ENCODE results near the gene ZFP37.
"Not testable (repeated sequence)": the region's sequence is repeated elsewhere in the genome, so short reads cannot be mapped to it uniquely, and the experiment has no call there.

Gene ZFP37

DNA sequence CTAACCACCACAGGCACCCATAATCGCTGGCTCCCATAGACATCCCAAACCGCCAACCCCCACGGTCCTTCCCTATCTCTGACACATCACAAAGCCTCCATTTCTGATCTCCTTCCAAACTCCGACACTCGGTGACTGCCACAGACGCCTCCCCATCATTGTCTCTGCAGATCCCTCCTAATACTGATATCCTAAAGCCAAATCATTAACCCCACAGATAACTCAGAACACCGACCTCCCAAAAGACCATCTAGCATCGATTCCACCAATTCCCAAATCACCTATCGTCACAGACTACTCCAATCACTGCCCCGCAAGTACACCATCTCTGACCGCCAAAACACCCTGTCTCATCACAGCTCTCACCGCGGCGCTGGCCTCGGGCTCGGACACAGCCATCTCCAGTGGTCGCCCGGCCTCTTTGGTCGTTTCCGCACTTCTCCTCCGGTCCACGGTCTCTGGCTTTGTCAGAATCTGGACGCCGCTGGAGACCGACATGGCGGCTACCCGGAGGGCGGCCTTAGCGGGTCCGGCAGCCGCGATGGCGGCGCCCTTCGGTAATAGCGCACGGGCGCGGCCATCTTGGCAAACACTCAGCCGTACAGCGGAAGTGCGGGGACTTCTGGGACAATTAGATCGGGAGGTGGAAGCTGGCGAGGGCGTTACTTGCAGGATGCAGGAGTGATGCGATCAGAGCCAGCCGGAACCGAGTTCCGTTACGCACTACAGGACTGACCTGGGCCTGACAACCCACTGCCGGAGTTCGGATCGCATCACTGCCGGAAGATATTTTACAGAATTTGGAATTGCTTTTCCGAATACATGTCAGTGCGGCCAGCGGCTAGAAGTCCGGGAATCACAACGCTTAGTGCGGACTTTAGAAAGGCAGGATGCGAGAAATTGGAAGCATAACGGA, at the start of gene ZFP37:
Gene ZFP37 (minus strand): TSS at position 534 of the 916 bp plus-strand sequence. CDS start 36 bp downstream, at position 498.
- DNase-seq, result peak; percentile 86 to 94

DNA sequence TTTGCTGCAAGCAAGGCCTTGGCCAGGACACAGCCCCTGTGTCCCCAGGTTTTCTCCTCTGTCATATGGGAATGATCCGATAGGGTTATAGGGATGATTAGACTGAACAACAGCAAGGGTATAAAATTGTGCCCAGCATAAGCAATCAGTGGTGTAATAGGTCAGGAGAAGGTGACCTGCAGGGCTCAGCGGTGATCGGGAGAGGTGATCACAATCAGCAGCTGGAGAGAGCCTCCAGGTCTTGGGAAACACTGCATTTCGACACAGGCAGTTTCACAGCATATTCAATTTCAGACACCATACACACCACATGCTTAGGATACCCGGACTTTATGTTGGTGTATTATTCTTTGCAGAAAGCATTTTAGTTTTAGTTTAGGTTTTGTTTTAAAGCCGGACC, 48.8 kb upstream of the ZFP37 start:
- not testable (repeated sequence) for DNase-seq

DNA sequence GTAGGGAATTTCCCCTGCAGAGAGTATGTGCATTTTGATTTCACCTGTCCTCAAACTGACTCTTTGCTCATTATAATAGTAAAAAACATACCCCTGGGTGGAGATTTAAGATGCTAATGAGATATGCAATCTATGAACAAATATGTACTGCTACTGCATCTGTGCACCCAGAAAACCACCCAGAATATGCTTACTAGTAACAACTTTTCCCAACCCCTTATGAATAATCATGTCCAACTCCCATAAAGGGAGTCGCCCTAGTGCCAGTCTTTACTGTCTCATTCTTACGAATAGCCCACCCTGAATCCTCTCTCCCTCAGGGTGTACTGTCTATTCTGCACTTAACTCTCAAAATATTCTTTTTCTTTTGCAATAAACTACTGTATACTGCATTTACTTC, 39.0 kb upstream of the ZFP37 start:
- no peak for DNase-seq

DNA sequence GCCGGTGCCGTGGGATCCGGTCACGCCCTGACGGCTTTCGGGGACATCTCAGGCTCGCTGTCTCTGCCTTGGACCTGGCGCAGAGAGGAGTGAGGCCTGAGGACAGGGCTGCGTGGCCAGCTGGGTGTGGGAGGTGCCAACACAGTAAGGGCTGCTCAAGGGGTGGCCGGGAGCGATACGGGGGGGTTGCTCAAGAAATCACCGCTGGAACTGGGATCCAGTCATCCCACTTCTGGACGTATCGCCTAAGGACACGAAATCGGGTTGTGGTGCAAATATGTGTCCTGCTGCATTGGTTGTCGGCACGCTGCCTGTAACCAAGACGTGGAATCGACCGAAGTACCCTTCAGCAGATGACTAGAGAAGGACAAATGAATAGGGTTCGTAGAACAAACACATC, 33.4 kb upstream of the ZFP37 start:
- DNase-seq, result not testable (repeated sequence)

DNA sequence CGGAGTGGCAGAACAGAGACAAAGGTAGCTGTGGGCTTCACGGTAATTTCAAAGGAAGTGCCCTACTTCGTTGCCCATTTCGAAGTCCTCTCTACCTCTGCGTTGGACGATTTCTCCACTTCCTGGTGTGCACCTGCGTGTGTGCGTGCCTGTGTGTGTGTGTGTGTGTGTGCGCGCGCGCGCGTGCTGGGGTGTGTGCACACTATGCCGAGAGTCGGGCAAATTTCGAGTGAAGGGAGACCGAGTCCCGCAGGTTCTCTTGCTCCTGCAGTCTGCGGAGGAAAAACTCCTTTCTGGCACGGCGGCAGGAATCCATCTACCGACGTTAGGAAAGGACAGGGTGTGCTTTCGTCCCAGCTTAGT, 32.6 kb upstream of the ZFP37 start:
- not testable (repeated sequence) for DNase-seq

DNA sequence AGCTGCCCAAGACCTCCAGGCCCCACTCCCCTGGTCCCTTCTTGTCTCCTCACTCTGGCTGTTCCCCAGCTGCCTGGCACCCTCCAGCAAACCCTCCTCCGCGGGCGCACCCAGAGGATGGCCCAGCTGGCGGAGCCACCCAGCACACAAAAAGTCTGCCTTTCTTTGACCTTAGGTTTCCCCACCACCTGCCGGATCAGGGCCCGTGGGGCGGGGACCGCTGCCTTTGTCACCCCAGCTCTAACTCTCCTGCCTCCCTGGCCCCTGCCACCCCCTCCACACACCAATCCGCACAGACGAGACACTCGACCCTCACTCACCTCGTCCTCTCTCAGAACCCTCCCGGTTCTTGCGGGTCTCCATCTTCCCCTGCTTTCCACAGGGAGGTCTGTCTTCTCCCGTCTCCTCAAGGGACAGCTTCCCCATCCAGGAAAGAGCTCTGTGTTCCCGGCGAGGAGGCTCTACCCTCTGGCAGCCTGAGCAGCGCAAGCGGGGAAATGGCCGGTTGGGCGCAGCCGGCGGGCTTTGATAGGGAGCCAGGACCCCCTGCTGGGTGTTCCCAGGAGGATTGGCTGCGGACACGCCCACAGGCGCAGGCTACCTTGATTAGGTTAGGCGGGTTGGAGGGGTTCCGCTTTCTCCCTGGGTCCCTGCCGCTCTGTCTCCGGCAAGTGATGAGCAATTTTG, 32.1 kb upstream of the ZFP37 start:
- DNase-seq, result not testable (repeated sequence)

DNA sequence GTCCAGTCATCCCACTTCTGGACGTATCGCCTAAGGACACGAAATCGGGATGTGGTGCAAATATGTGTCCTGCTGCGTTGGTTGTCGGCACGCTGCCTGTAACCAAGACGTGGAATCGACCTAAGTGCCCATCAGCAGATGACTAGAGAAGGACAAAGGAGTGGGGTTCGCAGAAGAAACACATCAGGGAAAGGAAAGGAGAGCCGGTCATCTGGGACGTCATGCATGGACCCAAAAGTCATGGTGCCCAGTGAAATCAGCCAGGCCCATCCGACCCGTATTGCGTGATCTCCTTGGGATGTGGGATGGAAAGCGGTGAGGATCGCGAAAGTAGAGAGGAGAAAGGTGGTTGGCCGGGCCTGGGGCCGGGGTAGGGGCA, 6.4 kb upstream of the ZFP37 start:
- DNase-seq, result not testable (repeated sequence)

DNA sequence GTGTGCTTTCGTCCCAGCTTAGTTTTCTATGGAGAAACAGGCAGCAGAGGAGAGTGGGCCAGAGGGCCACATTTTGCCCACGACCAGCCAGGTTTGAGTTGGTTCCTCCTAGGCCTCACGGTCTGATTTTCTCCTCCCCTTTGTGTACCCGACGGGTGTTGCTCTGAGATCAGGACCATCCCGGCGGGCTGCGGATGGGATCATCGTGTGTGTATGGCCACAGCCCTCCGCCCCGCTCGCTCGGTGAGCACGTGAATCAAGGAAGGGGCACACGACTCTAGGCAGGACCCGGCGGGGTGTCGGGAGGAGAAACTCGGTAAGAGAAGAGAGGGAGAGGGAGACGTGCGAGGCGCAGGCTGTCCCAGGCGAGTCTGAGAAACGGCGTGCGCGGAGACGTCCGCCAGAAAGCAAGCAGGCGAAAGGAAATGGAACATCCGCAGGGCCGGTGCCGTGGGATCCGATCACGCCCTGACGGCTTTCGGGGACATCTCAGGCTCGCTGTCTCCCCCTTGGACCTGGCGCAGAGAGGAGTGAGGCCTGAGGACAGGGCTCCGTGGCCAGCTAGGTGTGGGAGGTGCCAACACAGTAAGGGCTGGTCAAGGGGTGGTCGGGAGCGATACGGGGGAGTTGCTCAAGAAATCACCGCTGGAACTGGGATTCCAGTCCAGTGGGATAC, 5.9 kb upstream of the ZFP37 start:
- DNase-seq, result not testable (repeated sequence)

DNA sequence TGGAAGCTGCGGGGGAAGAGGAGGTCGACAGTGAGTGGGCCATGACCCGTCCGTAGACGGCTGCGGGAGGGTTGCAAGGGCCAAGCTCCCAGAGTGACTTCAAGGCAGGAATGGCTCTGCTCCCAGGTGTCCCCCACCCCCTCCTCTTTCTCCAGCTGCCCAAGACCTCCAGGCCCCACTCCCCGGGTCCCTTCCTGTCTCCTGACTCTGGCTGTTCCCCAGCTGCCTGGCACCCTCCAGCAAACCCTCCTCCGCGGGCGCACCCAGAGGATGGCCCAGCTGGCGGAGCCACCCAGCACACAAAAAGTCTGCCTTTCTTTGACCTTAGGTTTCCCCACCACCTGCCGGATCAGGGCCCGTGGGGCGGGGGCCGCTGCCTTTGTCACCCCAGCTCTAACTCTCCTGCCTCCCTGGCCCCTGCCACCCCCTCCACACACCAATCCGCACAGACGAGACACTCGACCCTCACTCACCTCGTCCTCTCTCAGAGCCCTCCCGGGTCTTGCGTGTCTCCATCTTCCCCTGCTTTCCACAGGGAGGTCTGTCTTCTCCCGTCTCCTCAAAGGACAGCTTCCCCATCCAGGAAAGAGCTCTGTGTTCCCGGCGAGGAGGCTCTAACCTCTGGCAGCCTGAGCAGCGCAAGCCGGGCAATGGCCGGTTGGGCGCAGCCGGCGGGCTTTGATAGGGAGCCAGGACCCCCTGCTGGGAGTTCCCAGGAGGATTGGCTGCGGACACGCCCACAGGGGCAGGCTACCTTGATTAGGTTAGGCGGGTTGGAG, 4.7 kb upstream of the ZFP37 start:
- not testable (repeated sequence) for DNase-seq

DNA sequence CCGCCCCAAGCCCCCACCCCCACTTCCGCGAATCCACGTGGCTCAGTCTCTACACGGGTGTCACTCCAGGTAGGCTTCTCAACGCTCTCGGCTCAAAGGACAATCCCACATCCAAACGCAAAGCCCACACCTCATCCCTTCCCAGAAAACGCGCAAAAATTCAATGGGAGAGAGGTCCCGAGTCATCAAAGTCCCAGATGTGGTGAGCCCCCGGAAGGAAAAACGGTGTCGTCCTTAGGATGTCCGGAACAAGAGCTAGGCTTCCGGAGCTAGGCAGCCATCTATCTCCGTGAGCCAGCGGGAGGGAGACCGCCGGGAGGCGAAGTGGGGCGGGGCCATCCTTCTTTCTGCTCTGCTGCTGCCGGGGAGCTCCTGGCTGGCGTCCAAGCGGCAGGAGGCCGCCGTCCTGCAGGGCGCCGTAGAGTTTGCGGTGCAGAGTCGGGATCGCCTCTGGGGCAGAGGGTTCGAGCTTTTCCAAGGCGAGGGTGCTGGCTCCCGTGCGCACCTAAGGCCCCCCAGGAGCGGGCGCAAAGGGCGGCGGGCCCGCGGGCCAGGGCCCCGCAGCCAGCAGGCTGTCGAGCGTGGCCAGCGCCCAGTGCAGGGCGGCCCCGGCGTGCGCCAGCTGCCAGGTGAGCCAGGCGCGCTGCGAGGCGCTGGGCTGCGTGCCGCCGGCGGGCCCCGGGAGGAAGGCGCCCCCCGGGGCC, 3.2 kb upstream of the ZFP37 start:
- DNase-seq, result peak in 1 of 2 experiments; percentile 32

DNA sequence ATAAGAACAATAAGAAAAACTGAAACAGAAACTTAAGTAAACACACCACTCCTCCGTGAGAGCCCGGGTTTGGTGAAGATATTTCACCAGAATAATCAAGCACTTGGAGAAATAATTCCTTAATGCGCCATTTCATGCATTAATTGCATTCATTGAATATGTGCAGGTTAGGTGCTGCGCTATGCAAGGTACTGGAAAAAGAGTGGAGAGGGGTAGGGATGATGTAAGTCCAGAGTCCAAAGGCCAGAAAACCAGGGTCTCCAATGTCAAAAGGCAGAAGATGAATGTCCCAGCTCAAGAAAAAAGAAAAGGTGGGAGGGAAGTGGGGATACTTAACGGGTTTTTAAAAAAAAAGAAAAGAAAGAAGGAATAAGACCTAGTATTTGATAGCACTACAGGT, 669 bp upstream of the ZFP37 start:
- DNase-seq, result no peak

DNA sequence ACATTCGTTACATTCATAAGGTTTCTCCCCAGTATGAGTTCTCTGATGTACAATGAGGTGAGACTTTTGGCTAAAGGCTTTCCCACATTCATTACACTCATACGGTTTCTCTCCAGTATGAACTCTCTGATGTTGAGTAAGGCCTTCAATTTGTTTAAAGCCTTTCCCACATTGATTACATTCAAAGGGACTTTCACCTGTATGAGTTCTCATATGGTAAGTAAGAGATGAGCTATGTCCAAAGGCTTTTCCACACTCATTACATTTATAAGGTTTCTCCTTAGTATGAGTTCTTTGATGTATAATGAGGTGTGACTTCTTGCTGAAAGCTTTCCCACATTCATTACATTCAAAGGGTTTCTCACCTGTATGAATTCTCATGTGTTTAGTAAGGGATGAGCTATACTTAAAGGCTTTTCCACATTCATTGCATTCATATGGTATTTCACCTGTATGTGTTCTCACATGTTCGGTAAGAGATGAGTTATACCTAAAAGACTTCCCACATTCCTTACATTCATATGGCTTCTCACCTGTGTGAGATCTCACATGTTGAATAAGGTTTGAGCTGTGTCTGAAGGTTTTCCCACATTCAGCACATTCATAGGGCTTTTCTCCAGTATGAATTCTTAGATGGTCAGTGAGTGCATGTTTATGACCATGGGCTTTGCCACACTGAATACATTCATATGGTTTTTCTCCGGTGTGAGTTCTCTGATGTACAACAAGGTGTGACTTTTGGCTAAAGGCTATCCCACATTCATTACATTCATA, 13.5 kb downstream of the ZFP37 start:
- no peak for DNase-seq

DNA sequence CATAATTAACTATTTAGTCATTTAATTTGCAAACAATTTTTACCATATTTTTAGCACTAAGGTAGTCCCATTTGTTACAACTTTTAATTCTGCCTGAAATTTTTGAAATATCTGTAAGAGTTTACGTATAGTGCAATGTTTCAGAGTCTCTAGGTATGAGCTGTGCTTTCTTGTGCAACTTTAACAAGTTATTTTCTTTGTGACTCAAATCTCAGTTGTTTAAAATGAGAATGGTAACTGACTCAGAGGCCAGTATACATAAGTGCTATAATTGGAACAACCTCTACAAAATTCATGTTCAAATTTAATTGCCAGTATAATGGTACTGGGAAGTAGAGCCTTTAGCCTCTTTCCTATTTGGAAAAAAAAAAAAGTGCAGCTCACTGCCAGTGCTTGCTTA, 30.3 kb downstream of the ZFP37 start:
- DNase-seq, result no peak

DNA sequence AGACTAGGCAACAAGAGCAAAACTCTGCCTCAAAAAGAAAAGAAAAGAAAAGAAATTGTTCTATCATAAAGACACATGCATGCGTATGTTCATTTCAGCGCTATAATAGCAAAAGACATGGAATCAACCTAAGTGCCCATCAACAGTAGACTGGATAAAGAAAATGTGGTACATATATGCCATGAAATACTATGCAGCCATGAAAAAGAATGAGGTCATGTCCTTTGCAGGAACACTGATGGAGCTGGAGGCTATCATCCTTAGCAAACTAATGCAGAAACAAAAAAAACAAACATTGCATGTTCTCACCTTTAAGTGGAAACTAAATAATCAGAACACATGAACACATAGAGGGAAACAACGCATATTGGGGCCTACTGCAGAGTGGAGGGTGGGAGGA, 38.3 kb downstream of the ZFP37 start:
- DNase-seq, result no peak

DNA sequence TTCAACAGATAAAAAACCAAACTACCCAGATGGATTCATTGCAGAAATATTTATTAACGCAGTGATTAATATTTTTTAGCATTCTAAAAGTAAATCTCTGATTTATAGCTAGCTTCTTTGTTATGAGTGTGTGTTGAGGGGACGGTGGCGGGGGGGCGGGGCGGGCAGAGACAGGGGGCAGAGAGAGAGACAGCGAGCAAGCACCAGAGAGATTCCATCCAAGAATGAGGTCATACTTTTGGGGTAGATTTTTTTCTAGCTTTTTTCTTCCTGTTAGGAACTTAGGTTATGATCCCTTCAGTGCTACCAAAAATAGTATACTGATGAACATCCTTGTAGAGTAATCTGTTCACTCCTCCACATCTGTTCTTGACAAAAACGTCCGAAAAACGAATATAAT, 44.0 kb downstream of the ZFP37 start:
- DNase-seq, result no peak

DNA sequence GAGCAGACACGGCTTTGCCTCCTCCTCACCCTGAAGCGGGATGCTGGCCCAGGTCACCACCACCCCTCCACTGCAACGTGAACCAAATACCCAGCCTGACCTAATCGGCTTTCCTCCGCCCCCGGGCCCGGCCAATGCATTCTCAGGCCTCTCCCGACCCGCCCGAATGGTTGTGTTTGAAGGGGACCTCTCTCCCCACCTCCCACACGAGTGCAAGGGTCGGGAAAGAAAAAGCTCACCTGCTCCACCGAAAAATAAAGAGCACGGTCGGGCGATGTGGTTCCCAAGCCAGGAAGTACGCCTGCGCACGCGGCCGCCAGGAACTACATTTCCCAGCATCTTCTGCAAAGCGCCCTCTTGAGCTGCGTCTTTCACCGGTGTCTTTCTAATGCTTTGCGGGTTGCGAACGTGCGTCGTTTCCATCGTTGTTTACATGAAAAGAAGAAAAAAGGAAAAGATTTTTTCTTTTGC, 44.6 kb downstream of the ZFP37 start, which contains the start of gene ZNF883:
Gene ZNF883 (minus strand): TSS at position 282 of the 471 bp plus-strand sequence.
- DNase-seq, result peak; percentile 72 to 74

DNA sequence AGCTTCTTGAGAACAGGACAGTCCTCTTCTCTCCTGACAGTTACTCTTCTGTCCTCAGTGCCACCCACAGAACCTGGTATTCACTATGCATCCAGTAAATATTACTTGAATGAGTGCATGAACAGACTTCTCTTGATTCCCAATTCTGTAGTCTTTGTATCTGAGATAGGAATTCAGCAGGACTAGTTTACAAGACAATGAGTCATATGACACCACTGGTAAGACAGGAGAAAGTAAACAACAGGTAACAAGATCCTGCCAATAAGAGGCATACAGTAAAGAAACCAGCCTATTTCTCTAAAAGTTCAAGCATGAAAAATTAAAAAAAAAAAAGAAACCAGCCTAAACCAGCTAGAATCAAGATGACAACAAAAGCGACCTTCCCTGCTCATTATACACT, 50.7 kb downstream of the ZFP37 start:
- no peak for DNase-seq

DNA sequence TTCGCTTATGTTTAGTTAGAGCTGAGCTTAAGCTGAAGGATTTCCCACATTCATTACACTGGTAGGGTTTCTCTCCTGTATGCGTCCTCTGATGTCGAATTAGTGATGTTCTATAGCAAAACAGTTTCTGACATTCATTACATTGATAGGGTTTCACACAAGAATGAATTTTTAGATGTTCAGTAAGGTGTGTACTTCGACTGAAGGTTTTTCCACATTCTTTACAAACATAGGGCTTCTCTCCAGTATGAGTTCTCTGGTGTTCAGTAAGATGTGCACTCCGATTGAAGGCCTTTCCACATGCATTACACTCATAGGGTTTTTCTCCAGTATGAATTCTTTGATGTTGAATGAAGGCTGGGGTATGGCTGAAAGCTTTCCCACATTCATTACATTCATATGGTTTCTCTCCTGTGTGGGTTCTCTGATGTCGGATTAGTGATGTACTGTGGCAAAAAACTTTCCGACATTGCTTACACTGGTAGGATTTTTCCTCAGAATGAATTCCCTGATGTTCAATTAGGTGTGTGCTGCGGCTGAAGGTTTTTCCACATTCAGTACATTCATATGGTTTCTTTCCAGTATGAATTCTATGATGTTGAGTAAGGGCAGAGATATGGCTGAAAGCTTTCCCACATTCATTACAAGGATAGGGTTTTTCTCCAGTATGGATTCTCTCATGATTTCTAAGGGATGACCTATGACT, 59.1 kb downstream of the ZFP37 start:
- DNase-seq, result no peak

Measured in NCI-H1930 (cell line).